Left lung (tissue), 10 donors: ENCODE measurements around the gene LRMDA. TPM values are rescaled to one million over a fixed set of nuclear protein-coding genes. Genes with fewer than 3 reads are reported as not detected.
A peak's percentile ranks its signal among the peaks of the same experiment; 100 is the strongest.

Experiments used
- ATAC-seq: fragments of 200-7000 bp; cut with Tn5 transposase; one replicate; pipeline ENCODE4 v1.9.1; 2020; ENCODE audit warnings: moderate library complexity
- DNase-seq, 4 donors: peaks; one replicate each; pipeline ENCODE4 v3.0.0-alpha.2; 2013 to 2020
- H3K27ac ChIP-seq, 2 donors: fragments of 200-600 bp; sonication (generic) in 1 of 2; one replicate each; pipeline versions ENCODE4 v1.5.0 to v1.8.0; 2020 to 2021
- H3K27me3 ChIP-seq, 2 donors: fragments of 200-600 bp; sonication (generic) in 1 of 2; one replicate each; pipeline versions ENCODE4 v1.5.0 to v1.8.0; 2020 to 2021
- H3K36me3 ChIP-seq, 2 donors: fragments of 200-600 bp; sonication (generic) in 1 of 2; one replicate each; pipeline versions ENCODE4 v1.5.0 to v1.8.0; 2020 to 2021
- H3K4me1 ChIP-seq, 2 donors: fragments of 200-600 bp; one replicate each; pipeline ENCODE4 v1.8.0; 2021
- H3K4me3 ChIP-seq, 2 donors: fragments of 200-600 bp; sonication (generic) in 1 of 2; one replicate each; pipeline versions ENCODE4 v1.5.0 to v1.8.0; 2020 to 2021; ENCODE audit warnings: mild to moderate bottlenecking in 1 of 2
- H3K9me3 ChIP-seq, 2 donors: fragments of 200-600 bp; sonication (generic) in 1 of 2; one replicate each; pipeline versions ENCODE4 v1.5.0 to v1.8.0; 2020 to 2021
- intact Hi-C, 2 donors: fragments of 100-400 bp; cut with DNase I; formaldehyde crosslinking; loops; one replicate each; pipeline versions ENCODE4 v1.11.2 to v1.14.2; 2022
- polyA plus RNA-seq, 6 donors: library from polyadenylated mRNA; unstranded; fragments of 120-200 nt; gene quantifications; one replicate each; pipeline ENCODE4 v1.2.1, GENCODE V29; 2013; ENCODE audit not compliant: insufficient read length in 6 of 6
- total RNA-seq, 2 donors: library from RNA; stranded (reverse); fragmentation: NEBNext Ultra II Directional; extraction: Animal tissue kit (Norgen Biotek cat#: 25700); gene quantifications; one replicate each; pipeline ENCODE4 v1.2.1, GENCODE V29; 2021
- TF ChIP-seq, protein P1 (sequence below), 2 donors: fragments of 200-600 bp; sonication (generic) in 1 of 2; IDR thresholded peaks; one replicate each; pipeline versions ENCODE4 v1.5.0 to v1.8.0; 2021; ENCODE audit warnings: antibody characterized with exemption in 2 of 2
- donor health status: DM: no; HTN: yes; CAD: no.
- donor health status: DM: no; HTN: no; CAD: no.

LRMDA gene
- total and polyA plus RNA-seq, 8 donors = 13.9 to 23.6 (median 18.7) TPM

DNA sequence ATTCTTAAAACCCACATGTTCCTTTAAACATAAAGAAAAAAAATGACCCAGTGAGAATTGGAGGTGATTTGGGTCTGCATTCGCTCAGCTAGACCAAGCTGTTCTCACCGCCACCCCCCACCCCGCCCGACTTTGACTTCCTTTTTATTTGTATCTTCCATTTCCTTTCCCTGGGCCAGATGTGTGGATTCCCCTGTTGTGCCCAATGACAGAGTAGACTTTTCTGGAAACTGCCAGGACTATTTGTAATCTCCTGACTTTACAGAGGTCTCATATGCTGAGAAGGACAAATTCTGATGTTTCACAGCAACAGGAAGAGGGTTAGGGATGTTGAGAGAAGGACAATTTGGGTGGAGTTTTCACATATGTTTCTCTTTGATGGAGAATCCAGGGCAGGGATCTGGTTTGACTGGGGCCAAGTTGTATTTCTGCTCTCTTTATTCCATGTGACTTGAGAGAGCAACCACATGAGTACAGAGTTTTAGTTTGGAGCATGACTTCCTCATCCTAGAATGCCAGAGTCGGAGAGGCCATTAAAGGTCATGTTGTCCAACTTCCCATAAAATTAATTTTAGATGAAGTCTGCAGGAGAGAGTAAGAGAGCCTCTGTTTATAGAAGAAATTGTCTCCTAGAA is 1023.2 kb downstream of the LRMDA start:
- Histone ChIP-seq H3K4me3 (no peak overlapping the region), H3K27ac (no peak overlapping the region), H3K27me3 (no peaks in the 10 kb centered on the region), H3K4me1 (peaks cover 0 to 5% of the 10 kb centered on the region in 2 donors), H3K9me3 (no peaks in the 10 kb centered on the region), H3K36me3 (no peaks in the 10 kb centered on the region)
- intact Hi-C loops = no loop called here
- ATAC-seq (peak; percentile 57), DNase-seq (no peak)
- TF ChIP-seq, protein P1, sequence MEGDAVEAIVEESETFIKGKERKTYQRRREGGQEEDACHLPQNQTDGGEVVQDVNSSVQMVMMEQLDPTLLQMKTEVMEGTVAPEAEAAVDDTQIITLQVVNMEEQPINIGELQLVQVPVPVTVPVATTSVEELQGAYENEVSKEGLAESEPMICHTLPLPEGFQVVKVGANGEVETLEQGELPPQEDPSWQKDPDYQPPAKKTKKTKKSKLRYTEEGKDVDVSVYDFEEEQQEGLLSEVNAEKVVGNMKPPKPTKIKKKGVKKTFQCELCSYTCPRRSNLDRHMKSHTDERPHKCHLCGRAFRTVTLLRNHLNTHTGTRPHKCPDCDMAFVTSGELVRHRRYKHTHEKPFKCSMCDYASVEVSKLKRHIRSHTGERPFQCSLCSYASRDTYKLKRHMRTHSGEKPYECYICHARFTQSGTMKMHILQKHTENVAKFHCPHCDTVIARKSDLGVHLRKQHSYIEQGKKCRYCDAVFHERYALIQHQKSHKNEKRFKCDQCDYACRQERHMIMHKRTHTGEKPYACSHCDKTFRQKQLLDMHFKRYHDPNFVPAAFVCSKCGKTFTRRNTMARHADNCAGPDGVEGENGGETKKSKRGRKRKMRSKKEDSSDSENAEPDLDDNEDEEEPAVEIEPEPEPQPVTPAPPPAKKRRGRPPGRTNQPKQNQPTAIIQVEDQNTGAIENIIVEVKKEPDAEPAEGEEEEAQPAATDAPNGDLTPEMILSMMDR (IDR thresholded peaks at IDR 0.05) = no peak

DNA sequence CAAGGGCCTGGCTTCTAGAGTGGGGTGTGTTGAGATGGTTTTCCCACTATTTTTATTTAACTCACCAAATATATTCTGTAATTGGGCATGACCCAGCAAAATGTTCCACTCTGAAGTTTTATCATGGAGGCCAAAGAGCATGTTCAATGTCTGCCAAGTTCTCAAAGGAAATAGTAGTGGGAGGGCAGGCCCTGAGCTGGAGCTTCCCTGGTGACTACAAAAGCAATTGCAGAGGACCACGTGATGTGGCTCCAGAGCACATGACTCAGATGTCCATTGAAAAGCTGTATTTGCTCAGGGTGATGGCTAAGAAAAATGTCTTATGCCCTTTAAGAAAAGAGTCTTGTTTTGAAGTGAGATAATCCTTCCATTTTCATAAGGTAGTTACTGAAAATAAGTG is 1024.8 kb downstream of the LRMDA start:
- Histone ChIP-seq H3K4me3 (no peak overlapping the region), H3K36me3 (no peaks in the 10 kb centered on the region), H3K4me1 (peaks cover 0 to 5% of the 10 kb centered on the region in 2 donors), H3K9me3 (no peaks in the 10 kb centered on the region), H3K27me3 (no peaks in the 10 kb centered on the region), H3K27ac (no peak overlapping the region)
- intact Hi-C loops = no loop called here
- ATAC-seq (no peak), DNase-seq (no peak)
- TF ChIP-seq, protein P1 (IDR thresholded peaks at IDR 0.05) = no peak

DNA sequence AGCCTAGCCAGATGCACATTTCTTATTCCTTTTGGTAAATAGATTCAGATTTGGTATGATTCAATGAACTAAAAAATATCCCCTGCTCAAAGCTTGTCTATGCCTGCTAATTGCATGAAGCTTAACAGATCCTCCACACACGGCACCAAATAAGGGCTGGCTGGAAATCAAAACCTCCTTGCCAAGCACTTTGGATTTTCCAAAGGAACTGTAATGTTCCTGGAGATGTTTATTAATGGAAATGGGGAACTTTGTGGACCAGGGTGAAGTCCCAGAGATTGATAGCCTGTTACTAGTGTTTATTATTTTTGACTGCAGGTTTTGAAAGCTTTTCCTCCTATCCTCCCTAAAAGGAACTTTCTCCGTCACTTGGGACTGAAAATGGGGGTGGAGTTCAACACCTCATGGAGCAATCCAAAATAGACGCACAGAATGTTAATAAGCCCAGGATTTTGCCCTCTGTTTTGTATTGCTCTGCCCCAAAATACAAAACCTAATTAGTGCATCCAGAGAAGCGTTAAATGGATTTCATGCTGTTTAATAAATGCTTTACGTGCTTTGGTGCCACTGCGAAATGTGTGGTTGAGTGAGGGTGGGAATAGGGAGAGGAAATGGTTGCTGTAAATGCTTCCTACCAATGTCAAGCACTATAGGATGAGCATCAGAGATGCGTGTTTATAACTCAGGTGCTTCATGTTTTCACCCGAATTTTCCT is 1027.7 kb downstream of the LRMDA start:
- peaks cover 0 to 5% of the 10 kb centered on the region in 2 donors for H3K4me1 ChIP-seq
- H3K36me3 ChIP-seq = no peaks in the 10 kb centered on the region
- H3K9me3 ChIP-seq = no peaks in the 10 kb centered on the region
- TF ChIP-seq, protein P1 (IDR thresholded peaks at IDR 0.05) = no peak
- DNase-seq (no peak), ATAC-seq (no peak)
- no peak overlapping the region for H3K4me3 ChIP-seq
- H3K27ac ChIP-seq = no peak overlapping the region
- intact Hi-C loops = no loop called here
- no peaks in the 10 kb centered on the region for H3K27me3 ChIP-seq

DNA sequence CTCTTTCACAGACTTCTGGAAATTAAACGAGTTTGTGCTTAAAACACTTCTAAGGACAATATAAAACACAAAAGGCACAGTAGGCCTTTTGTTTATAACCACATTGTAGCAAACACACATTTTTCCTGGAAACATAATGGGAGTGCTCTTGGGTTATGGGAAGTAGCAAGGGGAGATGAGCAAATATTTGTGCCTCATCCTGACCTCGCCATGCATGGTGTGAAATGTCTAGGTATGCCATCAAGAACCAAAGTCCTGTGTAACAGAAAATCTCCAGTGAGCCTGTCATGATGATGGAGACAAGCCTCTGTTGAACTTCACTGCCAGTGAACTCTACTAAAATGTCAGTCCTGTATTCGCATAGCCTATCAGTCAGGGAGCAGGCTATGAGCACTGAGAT is 1029.6 kb downstream of the LRMDA start:
- Histone ChIP-seq H3K27ac (no peak overlapping the region), H3K36me3 (no peaks in the 10 kb centered on the region), H3K4me1 (peaks cover 0 to 5% of the 10 kb centered on the region in 2 donors), H3K27me3 (no peaks in the 10 kb centered on the region), H3K4me3 (no peak overlapping the region), H3K9me3 (no peaks in the 10 kb centered on the region)
- DNase-seq (no peak), ATAC-seq (no peak)
- intact Hi-C loops = no loop called here
- TF ChIP-seq, protein P1 (IDR thresholded peaks at IDR 0.05) = no peak

DNA sequence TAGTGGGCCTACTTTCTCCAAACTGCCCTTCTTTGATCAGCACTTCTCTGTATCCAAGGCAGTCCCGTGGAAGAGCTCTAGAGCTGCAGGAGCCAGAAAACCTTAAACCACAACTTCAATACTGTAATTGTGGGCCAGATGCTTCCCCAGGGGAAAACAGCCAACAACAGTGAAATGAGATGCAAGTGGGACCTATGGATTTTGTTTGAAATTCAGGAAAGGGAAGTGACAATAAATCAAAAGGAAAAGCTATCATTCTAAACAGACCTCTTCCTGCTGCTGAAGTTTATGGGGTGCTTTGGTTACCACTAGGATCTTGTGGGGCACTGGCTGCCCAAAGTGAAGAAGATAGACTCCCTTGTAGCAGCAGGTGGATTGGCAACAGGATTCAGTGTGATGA is 1031.7 kb downstream of the LRMDA start:
- H3K27ac ChIP-seq = no peak overlapping the region
- H3K9me3 ChIP-seq = no peaks in the 10 kb centered on the region
- no peaks in the 10 kb centered on the region for H3K27me3 ChIP-seq
- no peak overlapping the region for H3K4me3 ChIP-seq
- TF ChIP-seq, protein P1 (IDR thresholded peaks at IDR 0.05) = no peak
- intact Hi-C loops = no loop called here
- DNase-seq = no peak
- ATAC-seq = no peak
- H3K36me3 ChIP-seq = no peaks in the 10 kb centered on the region
- peaks cover 0 to 5% of the 10 kb centered on the region in 2 donors for H3K4me1 ChIP-seq
